ENCODE data around the gene ETFA. TPM values are rescaled to one million over a fixed set of nuclear protein-coding genes. Genes with fewer than 3 reads are reported as not detected.

Gene ETFA
- total RNA-seq, 3 donors from 2014 or later (not counting 1 experiment from before 2014, with no cell fraction given) = 71.9 to 93.1 (median 79.8) TPM

DNA sequence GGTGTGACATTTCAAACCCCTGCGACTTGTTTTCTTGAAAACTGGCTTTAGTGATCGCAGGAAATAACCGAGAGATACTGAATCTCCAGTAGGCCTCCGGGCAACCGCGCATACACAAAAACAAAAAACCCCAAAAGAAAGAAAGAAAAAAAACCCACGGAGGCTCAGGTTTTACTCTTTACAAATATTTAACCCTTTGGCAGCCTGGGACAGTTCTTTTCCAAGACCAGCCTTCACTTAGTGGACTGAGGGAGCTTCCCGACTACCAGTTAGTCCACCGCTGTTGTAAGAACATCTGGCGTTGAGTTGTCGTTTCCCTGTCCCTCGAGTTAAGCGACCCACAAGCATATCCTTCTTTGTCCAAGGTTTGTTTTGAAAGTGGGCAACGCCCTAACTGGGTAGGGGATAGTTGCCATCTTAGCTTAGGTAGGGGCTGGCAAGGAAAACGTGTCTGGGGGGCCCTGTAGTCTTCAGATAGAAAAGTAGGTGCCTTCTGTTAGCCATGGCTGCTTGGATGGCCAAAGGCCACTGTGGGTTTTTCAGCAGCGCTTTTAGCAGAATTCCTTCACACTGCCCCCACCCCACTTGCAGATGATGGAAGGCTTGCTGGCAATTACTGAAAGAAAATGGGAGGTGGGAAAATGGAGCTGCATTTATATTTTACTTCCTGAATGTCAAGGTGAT, 32.2 kb upstream of the ETFA start:
- peaks cover 46 to 58% of the 10 kb centered on the region in 2 donors for H3K4me1 Mint-ChIP-seq
- intact Hi-C loops (cut with micrococcal nuclease) = loop anchor here (5.0 kb wide), 1 partner anchor 56 kb away; no protein-coding TSS in a partner anchor
- peaks cover 62% of the 10 kb centered on the region for H3K4me1 ChIP-seq (ENCODE audit: control insufficient read depth, insufficient read depth, low read length)
- peaks cover 86% of the 10 kb centered on the region for H3K27me3 ChIP-seq (ENCODE audit: control insufficient read depth, insufficient read depth, low read length)
- H3K27me3 Mint-ChIP-seq (ENCODE audit: low read depth in 2 of 2) = peaks cover 58 to 66% of the 10 kb centered on the region in 2 donors
- ATAC-seq = no peak
- H3K27ac ChIP-seq (ENCODE audit: low read length) = no peak overlapping the region
- no peak overlapping the region for H3K27ac Mint-ChIP-seq
- no peak overlapping the region for H3K4me3 ChIP-seq (ENCODE audit: low read length)
- TF ChIP-seq CTCF (IDR thresholded peaks at IDR 0.05) = no peak
- H3K9me3 Mint-ChIP-seq = no peaks in the 10 kb centered on the region
- no peaks in the 10 kb centered on the region for H3K36me3 ChIP-seq (ENCODE audit: control insufficient read depth, insufficient read depth, low read length)
- peaks cover 13% of the 10 kb centered on the region for H3K36me3 Mint-ChIP-seq
- WGBS (ENCODE audit: insufficient coverage) = 18% methylated on average over 15 of the region's 16 CpGs
- H3K4me3 Mint-ChIP-seq = peak overlapping the region; percentile 53
- DNase-seq = peak in 1 of 2 donors; percentile 29
- no peaks in the 10 kb centered on the region for H3K9me3 ChIP-seq (ENCODE audit: control insufficient read depth, insufficient read depth, low read length)

GRCh38 chr15:76342382-76343201, 31.3 kb upstream of the ETFA start:
- Mint-ChIP-seq H3K4me1 (peaks cover 50 to 62% of the 10 kb centered on the region in 2 donors), H3K4me3 (peak overlapping the region; percentile 83), H3K27ac (no peak overlapping the region), H3K27me3 (ENCODE audit: low read depth in 2 of 2) (peaks cover 57 to 61% of the 10 kb centered on the region in 2 donors), H3K36me3 (peaks cover 6% of the 10 kb centered on the region), H3K9me3 (no peaks in the 10 kb centered on the region)
- peak in 2 of 3 donors; percentile 4 to 11 for ATAC-seq
- Histone ChIP-seq H3K4me3 (ENCODE audit: low read length) (no peak overlapping the region), H3K27me3 (ENCODE audit: control insufficient read depth, insufficient read depth, low read length) (peaks cover 81% of the 10 kb centered on the region), H3K4me1 (ENCODE audit: control insufficient read depth, insufficient read depth, low read length) (peaks cover 69% of the 10 kb centered on the region), H3K9me3 (ENCODE audit: control insufficient read depth, insufficient read depth, low read length) (no peaks in the 10 kb centered on the region), H3K36me3 (ENCODE audit: control insufficient read depth, insufficient read depth, low read length) (no peaks in the 10 kb centered on the region), H3K27ac (ENCODE audit: low read length) (no peak overlapping the region)
- intact Hi-C loops (cut with micrococcal nuclease) = loop anchor here (5.0 kb wide), 1 partner anchor 55 kb away; no protein-coding TSS in a partner anchor
- 6% methylated on average over 87 of the region's 87 CpGs for WGBS (ENCODE audit: insufficient coverage)
- DNase-seq = peak in 1 of 2 donors; percentile 37
- no peak for TF ChIP-seq CTCF (IDR thresholded peaks at IDR 0.05)

DNA sequence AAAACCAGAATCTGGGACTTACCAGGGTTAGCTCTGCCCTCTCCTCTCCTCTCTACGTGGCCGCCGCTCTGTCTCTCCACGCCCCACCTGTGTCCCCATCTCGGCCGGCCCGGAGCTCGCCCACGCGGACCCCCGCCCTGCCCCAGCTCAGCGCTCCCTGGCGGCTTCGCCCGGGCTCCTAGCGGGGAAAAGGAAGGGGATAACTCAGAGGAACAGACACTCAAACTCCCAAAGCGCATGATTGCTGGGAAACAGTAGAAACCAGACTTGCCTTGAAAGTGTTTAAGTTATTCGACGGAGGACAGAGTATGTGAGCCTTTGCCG, 30.8 kb upstream of the ETFA start:
- Mint-ChIP-seq H3K27ac (no peak overlapping the region), H3K9me3 (no peaks in the 10 kb centered on the region), H3K4me1 (peaks cover 55 to 68% of the 10 kb centered on the region in 2 donors), H3K4me3 (peak overlapping the region; percentile 83), H3K27me3 (ENCODE audit: low read depth in 2 of 2) (peaks cover 62 to 64% of the 10 kb centered on the region in 2 donors), H3K36me3 (peaks cover 5% of the 10 kb centered on the region)
- H3K9me3 ChIP-seq (ENCODE audit: control insufficient read depth, insufficient read depth, low read length) = no peaks in the 10 kb centered on the region
- H3K27ac ChIP-seq (ENCODE audit: low read length) = no peak overlapping the region
- H3K36me3 ChIP-seq (ENCODE audit: control insufficient read depth, insufficient read depth, low read length) = no peaks in the 10 kb centered on the region
- H3K27me3 ChIP-seq (ENCODE audit: control insufficient read depth, insufficient read depth, low read length) = peaks cover 85% of the 10 kb centered on the region
- intact Hi-C loops (cut with micrococcal nuclease) = loop anchor here (5.0 kb wide), 1 partner anchor 55 kb away; no protein-coding TSS in a partner anchor
- H3K4me1 ChIP-seq (ENCODE audit: control insufficient read depth, insufficient read depth, low read length) = peaks cover 75% of the 10 kb centered on the region
- no peak for ATAC-seq
- no peak overlapping the region for H3K4me3 ChIP-seq (ENCODE audit: low read length)
- peak in 1 of 2 donors; percentile 24 for DNase-seq
- WGBS (ENCODE audit: insufficient coverage) = 8% methylated on average over 20 of the region's 20 CpGs
- no peak for TF ChIP-seq CTCF (IDR thresholded peaks at IDR 0.05)
